Measurements from ENCODE around the gene BCO2. TPM values are rescaled to one million over a fixed set of nuclear protein-coding genes. Genes with fewer than 3 reads are reported as not detected.

BCO2 gene
- total RNA-seq, 1 experiment from 2014 or later, result 0.31 TPM

DNA sequence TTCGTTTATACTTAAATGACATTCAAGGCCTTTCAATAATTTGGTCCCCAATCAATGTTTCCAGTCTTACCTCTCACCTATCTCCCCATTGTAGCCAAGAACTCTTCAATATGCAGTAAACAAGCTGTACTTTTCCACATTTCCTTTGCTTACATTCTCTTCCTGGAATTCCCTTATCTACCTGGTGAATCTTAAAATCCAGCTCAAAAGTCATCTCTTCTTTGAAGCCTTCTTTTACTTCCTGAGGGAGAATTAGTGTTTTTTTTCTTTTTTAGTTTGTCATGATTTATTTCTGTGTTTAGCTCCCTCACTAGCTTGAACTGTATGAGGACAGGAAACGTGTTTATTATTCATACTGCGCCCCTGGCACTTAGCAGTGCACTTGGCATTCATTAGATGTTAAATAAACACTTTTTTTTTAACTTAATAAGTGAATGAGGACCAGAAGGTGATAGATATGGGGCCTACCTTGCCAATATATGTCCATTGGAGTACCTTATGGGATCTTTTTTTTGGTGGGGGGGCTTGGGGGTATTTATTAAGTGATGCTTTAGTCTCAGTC, 46.0 kb downstream of the BCO2 start:
- no peaks in the 10 kb centered on the region; a peak in 1 of 5 replicates for H3K9me3 Mint-ChIP-seq
- no peak overlapping the region for H2BK20ac ChIP-seq (ENCODE audit: low read depth, low read length, poor library complexity, severe bottlenecking)
- no peak overlapping the region for H3K27ac Mint-ChIP-seq
- H3K79me1 ChIP-seq (ENCODE audit: insufficient read depth, low read depth, low read length, poor library complexity, severe bottlenecking), result no peaks in the 10 kb centered on the region
- no peaks in the 10 kb centered on the region; a peak in 1 of 7 replicates for H3K36me3 Mint-ChIP-seq (ENCODE audit: insufficient read depth in 1 of 3, low read depth in 3 of 3)
- no CpG with 5 or more reads among the region's 3 CpGs for WGBS (ENCODE audit: extremely low coverage, insufficient read length, low lambda C conversion rate)
- H3K27me3 ChIP-seq (ENCODE audit: insufficient read depth, low read length), result no peaks in the 10 kb centered on the region; the same call in 1 of the 2 replicates
- H3T11ph ChIP-seq (ENCODE audit: low read length), result no peak overlapping the region
- H3K4me1 Mint-ChIP-seq, result no peaks in the 10 kb centered on the region
- peaks cover 21% of the 10 kb centered on the region for H3K27me3 Mint-ChIP-seq (ENCODE audit: low read depth)
- H3K4me3 Mint-ChIP-seq, result no peak overlapping the region
- H3K79me2 ChIP-seq (ENCODE audit: insufficient read depth, low read length), result no peaks in the 10 kb centered on the region
- H2BK5ac ChIP-seq (ENCODE audit: insufficient read length, low read length), result no peak overlapping the region
- H4K91ac ChIP-seq (ENCODE audit: insufficient read length, low read depth, low read length), result no peak overlapping the region
- H3K14ac ChIP-seq (ENCODE audit: insufficient read depth, low read length), result no peak overlapping the region
- TF ChIP-seq, protein P1, sequence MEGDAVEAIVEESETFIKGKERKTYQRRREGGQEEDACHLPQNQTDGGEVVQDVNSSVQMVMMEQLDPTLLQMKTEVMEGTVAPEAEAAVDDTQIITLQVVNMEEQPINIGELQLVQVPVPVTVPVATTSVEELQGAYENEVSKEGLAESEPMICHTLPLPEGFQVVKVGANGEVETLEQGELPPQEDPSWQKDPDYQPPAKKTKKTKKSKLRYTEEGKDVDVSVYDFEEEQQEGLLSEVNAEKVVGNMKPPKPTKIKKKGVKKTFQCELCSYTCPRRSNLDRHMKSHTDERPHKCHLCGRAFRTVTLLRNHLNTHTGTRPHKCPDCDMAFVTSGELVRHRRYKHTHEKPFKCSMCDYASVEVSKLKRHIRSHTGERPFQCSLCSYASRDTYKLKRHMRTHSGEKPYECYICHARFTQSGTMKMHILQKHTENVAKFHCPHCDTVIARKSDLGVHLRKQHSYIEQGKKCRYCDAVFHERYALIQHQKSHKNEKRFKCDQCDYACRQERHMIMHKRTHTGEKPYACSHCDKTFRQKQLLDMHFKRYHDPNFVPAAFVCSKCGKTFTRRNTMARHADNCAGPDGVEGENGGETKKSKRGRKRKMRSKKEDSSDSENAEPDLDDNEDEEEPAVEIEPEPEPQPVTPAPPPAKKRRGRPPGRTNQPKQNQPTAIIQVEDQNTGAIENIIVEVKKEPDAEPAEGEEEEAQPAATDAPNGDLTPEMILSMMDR (conservative IDR thresholded peaks at IDR 0.05), result no peak
- no peak overlapping the region for H4K5ac ChIP-seq (ENCODE audit: insufficient read length, low read depth, low read length)
- no peak overlapping the region for H2AFZ ChIP-seq (ENCODE audit: low read length)
- H3K23me2 ChIP-seq (ENCODE audit: insufficient read length, low read depth, low read length, poor library complexity, severe bottlenecking), result peaks cover 4% of the 10 kb centered on the region
- H2BK15ac ChIP-seq (ENCODE audit: low read depth, low read length), result no peak overlapping the region
- DNase-seq, result no peak
- no peak overlapping the region for H2AK5ac ChIP-seq (ENCODE audit: insufficient read length, low read length)
- no peaks in the 10 kb centered on the region for H3K4me1 ChIP-seq (ENCODE audit: insufficient read depth, low read length)
- no peak overlapping the region for H3K23ac ChIP-seq (ENCODE audit: insufficient read length, low read depth, low read length)
- no peak overlapping the region for H4K8ac ChIP-seq (replicated peaks; ENCODE audit: insufficient read length, low read depth, low read length)
- no peak overlapping the region for H3K9ac ChIP-seq (ENCODE audit: extremely low read depth, insufficient read length, low read length)
- H4K20me1 ChIP-seq (ENCODE audit: control insufficient read depth, insufficient read depth, insufficient read length), result no peaks in the 10 kb centered on the region
- H2BK12ac ChIP-seq (ENCODE audit: insufficient read length, low read depth, low read length), result no peak overlapping the region
- H3K4me2 ChIP-seq (ENCODE audit: insufficient read depth, insufficient read length, low read length), result no peak overlapping the region
- no peak overlapping the region for H3K56ac ChIP-seq (ENCODE audit: insufficient read length, low read depth, low read length)
- H3K18ac ChIP-seq (ENCODE audit: insufficient read length, low read depth, low read length), result no peak overlapping the region
- H3K4ac ChIP-seq (ENCODE audit: low read depth, low read length), result no peak overlapping the region
- H2BK120ac ChIP-seq (ENCODE audit: low read depth, low read length, poor library complexity, severe bottlenecking), result no peak overlapping the region
- no peak overlapping the region for H3K27ac ChIP-seq (ENCODE audit: insufficient read length, low read depth, low read length)
- no peaks in the 10 kb centered on the region for H3K9me3 ChIP-seq (ENCODE audit: control insufficient read depth, low read depth, low read length)
